Ishikawa (cell line): ENCODE results near the gene ZNF316.

ENCODE experiments used
- CEBPB ChIP-seq: IDR thresholded peaks from 2 replicates; pipeline ENCODE4 v1.6.1; 2012
- CREB1 ChIP-seq: IDR thresholded peaks from 2 replicates; pipeline ENCODE4 v1.6.1; 2012; ENCODE audit warnings: low read depth
- EGR1 ChIP-seq: IDR thresholded peaks from 2 replicates; pipeline ENCODE4 v1.6.1; 2012
- EP300 ChIP-seq: IDR thresholded peaks from 2 replicates; pipeline ENCODE4 v1.6.1; 2012; ENCODE audit warnings: borderline replicate concordance
- FOXM1 ChIP-seq: IDR thresholded peaks from 2 replicates; pipeline ENCODE4 v1.6.1; 2012; ENCODE audit warnings: low read depth, borderline replicate concordance
- MAX ChIP-seq: IDR thresholded peaks from 2 replicates; pipeline ENCODE4 v1.6.1; 2012
- NFIC ChIP-seq: IDR thresholded peaks from 2 replicates; pipeline ENCODE4 v1.6.1; 2012
- RAD21 ChIP-seq: IDR thresholded peaks from 2 replicates; pipeline ENCODE4 v1.6.1; 2012; ENCODE audit warnings: low read depth
- REST ChIP-seq: IDR thresholded peaks from 2 replicates; pipeline ENCODE4 v1.6.1; 2012; ENCODE audit warnings: low read depth, mild to moderate bottlenecking
- TAF1 ChIP-seq: IDR thresholded peaks from 2 replicates; pipeline ENCODE4 v1.6.1; 2012; ENCODE audit warnings: low read depth, mild to moderate bottlenecking
- TCF12 ChIP-seq: IDR thresholded peaks from 2 replicates; pipeline ENCODE4 v1.6.1; 2012; ENCODE audit warnings: low read depth
- TEAD4 ChIP-seq: IDR thresholded peaks from 2 replicates; pipeline ENCODE4 v1.6.1; 2012
- YY1 ChIP-seq: IDR thresholded peaks from 2 replicates; pipeline ENCODE4 v1.6.1; 2012; ENCODE audit warnings: low read depth
- ZBTB7A ChIP-seq: IDR thresholded peaks from 2 replicates; pipeline ENCODE4 v1.6.1; 2012; ENCODE audit warnings: low read depth
- TF ChIP-seq, protein P1 (sequence below): IDR thresholded peaks from 2 replicates; pipeline ENCODE4 v1.6.1; 2012

Gene ZNF316

DNA sequence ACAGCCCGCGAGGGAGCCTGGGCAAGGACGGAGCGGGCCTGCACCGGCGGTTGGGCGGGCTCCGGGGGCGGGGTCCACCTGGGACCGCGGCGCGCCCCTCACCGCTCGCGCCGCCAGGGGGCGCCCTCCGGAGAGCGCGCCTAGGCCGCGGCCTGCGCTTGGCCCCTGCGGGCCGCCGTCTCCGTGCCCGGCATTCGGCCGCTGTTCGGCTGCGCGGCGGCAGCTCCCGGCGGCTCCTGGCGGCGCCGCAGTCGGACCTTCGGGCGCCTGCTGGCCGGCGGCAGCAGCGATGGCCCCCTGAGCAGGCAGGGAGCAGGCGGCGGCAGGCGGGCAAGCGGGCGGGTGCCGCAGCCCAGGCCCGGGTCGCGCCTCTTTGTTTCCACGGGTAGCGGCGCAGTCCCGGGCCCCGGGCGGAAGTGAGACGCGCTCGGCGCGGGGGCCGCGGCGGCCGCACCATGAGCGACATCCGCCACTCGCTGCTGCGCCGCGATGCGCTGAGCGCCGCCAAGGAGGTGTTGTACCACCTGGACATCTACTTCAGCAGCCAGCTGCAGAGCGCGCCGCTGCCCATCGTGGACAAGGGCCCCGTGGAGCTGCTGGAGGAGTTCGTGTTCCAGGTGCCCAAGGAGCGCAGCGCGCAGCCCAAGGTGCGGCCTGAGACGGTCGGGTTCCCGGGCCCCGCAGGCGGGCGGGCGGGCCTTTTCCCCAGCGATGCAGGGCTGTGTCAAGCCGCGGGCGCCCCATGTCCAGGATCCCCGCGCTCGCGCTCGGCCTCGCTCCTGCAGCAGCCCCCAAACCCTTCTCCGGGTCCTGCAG is 47.1 kb upstream of the ZNF316 start, which contains the start of gene INTS15:
INTS15 (plus strand) TSS at position 193 of the 816 bp plus-strand sequence; CDS start at position 456, 263 bp downstream.
- peak; percentile 48; the same call in 1 of the 2 replicates for TF ChIP-seq TAF1
- TF ChIP-seq YY1 = 0 out of 2 replicates have a peak, but pooled peaks have one; percentile 35
- TF ChIP-seq RAD21 = peak; percentile 32; the same call in 1 of the 2 replicates
- TF ChIP-seq MAX = peak; percentile 49
- no peak for TF ChIP-seq TEAD4
- TF ChIP-seq EGR1 = no peak

DNA sequence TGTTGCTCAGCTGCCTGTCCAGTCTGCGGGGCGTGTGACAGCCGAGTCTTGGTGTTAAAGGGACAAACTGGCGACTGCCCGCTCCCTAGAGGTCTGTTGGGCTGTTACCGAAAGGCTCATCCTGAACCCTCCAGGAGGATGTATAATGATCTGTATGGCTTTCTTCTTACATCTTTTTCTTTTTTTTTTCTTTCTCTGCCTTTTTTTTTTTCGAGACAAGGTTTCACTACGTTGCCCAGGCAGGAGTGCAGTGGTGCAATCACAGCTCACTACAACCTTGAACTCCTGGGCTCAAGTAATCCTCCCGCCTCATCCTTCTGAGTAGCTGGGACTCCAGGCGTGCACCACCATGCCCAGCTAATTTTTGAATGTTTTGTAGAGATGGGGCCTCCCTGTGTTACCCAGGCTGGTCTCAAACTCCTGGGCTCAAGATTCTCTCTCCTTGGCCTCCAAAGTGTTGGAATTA is 46.4 kb upstream of the ZNF316 start:
- TF ChIP-seq FOXM1 (no peak), EGR1 (no peak), CREB1 (no peak), RAD21 (no peak), TEAD4 (no peak), REST (no peak), MAX (no peak), NFIC (no peak), TAF1 (no peak), CEBPB (no peak), TCF12 (no peak), ZBTB7A (no peak), EP300 (no peak), YY1 (no peak)
- TF ChIP-seq, protein P1, sequence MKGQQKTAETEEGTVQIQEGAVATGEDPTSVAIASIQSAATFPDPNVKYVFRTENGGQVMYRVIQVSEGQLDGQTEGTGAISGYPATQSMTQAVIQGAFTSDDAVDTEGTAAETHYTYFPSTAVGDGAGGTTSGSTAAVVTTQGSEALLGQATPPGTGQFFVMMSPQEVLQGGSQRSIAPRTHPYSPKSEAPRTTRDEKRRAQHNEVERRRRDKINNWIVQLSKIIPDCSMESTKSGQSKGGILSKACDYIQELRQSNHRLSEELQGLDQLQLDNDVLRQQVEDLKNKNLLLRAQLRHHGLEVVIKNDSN = no peak

DNA sequence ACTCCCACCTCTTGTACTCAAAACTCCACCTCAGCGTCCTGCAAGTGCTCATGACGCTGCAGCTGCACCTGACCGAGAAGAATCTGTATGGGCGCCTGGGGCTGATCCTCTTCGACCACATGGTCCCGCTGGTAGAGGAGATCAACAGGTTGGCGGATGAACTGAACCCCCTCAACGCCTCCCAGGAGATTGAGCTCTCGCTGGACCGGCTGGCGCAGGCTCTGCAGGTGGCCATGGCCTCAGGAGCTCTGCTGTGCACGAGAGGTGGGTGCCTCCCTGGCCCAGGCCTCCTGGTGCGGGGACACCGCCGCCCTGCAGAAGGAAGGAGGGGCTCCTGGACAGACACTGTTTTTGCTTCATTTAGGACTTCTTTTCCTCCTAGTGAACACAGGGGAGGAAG is 37.0 kb upstream of the ZNF316 start:
- TF ChIP-seq RAD21 (no peak), ZBTB7A (no peak), FOXM1 (no peak), REST (no peak), TCF12 (no peak), TEAD4 (no peak), MAX (no peak), TAF1 (no peak), YY1 (no peak), CREB1 (no peak), NFIC (no peak), EP300 (no peak), CEBPB (no peak), EGR1 (no peak)
- TF ChIP-seq, protein P1 = no peak

DNA sequence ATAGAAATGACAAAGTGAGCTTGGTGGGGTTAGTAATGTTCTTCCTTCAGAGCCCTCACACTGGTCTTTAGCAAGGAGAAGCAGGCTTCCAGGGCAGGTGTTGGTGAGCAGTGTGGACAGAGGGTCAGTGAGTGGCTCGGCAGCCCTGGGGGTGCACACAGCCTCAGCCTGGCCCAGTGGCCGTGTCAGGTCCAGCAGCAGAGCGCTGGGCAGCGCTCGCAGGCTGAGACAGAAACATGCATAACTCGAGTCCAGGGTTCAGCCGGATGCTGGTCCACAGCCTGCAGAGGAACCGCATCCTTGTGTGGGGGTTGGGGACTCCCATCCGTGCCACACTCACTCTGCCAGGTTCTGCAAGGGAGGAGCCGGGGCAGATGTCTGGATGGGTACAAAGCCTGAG is 32.7 kb upstream of the ZNF316 start:
- TF ChIP-seq YY1 (no peak), REST (no peak), NFIC (no peak), TCF12 (no peak), ZBTB7A (no peak), MAX (no peak), EGR1 (no peak)
- TF ChIP-seq, protein P1 = no peak
